Tibial artery (tissue), 4 donors: ENCODE measurements around the gene ANO6.

ENCODE experiments used
- DNase-seq, 2 donors: peaks; one replicate each; pipeline ENCODE4 v3.0.0-alpha.2; 2019
- H3K27ac ChIP-seq, 2 donors: fragments of 200-600 bp; sonication (generic) in 1 of 2; 1 replicate in 1 of 2; 2 replicates in 1 of 2; pipeline ENCODE4 v1.5.1; 2018 to 2019; ENCODE audit warnings: mild to moderate bottlenecking in 1 of 2
- H3K27me3 ChIP-seq, 2 donors: fragments of 200-600 bp; sonication (generic) in 1 of 2; one replicate each; pipeline versions ENCODE4 v1.5.1 to v1.6.0; 2016 to 2019
- H3K36me3 ChIP-seq, 3 donors: fragments of 200-600 bp; sonication (generic) in 2 of 3; one replicate each; pipeline ENCODE4 v1.5.1; 2016 to 2019; ENCODE audit warnings: mild to moderate bottlenecking in 2 of 3
- H3K4me1 ChIP-seq, 4 donors: fragments of 200-600 bp; sonication (generic) in 2 of 4; 1 replicate in 3 of 4; 2 replicates in 1 of 4; pipeline ENCODE4 v1.5.1; 2016 to 2019
- H3K4me3 ChIP-seq, 2 donors: fragments of 200-600 bp; sonication (generic) in 1 of 2; 1 replicate in 1 of 2; 2 replicates in 1 of 2; pipeline ENCODE4 v1.5.1; 2018 to 2019; ENCODE audit warnings: mild to moderate bottlenecking in 2 of 2
- H3K9me3 ChIP-seq, 3 donors: fragments of 200-600 bp; sonication (generic) in 1 of 3; one replicate each; pipeline ENCODE4 v1.5.1; 2016 to 2019
- CTCF ChIP-seq, 2 experiments: fragments of 200-600 bp in 1 of 2; fragments of 450-650 bp in 1 of 2; IDR thresholded peaks; one replicate each; pipeline ENCODE4 v1.5.1; 2017 to 2019; ENCODE audit warnings: antibody characterized with exemption in 2 of 2, mild to moderate bottlenecking in 1 of 2, moderate library complexity in 1 of 2
- intact Hi-C: fragments of 100-400 bp; cut with DNase I; formaldehyde crosslinking; loops from one replicate; pipeline ENCODE4 v1.15.0; 2023; ENCODE audit warnings: low total_unique reads

Gene ANO6

GRCh38 chr12:45263587-45263986 lies 47.7 kb downstream of the ANO6 start:
- peak overlapping the region in 1 of 2 donors; percentile 2 for H3K27ac ChIP-seq

DNA sequence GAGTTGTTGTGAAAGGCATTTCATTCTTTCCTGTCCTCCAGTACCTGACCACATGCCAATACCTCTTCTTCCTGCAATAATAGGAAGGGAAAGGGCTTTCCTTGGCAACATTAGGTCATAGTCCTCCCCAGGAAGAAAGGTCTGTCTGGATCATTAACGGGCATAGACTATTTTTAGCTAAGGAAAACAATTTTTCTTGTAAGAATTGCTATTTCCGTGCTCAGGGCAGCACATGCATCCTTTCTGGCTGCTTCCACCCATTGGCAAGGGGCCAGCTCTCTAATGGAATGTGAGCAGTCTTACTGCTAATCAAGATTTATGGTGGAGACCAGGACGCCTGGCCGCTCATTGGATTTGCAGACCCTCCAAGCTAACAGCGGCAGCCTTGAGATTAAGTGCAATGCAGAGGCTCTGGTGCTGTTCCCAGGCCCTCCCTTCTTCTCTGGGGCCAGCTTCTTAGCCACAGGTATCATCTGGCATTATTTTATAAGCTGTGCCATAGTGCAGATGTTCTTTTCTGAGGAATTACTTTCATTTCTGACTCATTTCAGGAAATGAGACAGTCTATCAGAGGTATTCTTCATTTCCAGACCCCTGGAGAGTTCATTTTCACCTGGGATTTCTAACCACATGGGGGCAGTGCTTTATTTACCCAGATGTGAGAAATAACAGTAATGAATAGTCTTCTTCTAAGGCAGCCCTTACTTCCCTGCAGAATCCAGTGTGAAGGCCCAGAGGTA lies 52.9 kb downstream of the ANO6 start:
- H3K9me3 ChIP-seq = no peaks in the 10 kb centered on the region
- peak overlapping the region; percentile 27 to 35 for H3K4me3 ChIP-seq
- intact Hi-C loops = loop anchor here (10.0 kb wide), 1 partner anchor 116 kb away; no protein-coding TSS in a partner anchor
- H3K27ac ChIP-seq = peak overlapping the region; percentile 63 to 77
- H3K36me3 ChIP-seq = no peaks in the 10 kb centered on the region
- peak; percentile 41 to 49 for TF ChIP-seq CTCF (IDR thresholded peaks at IDR 0.05)
- H3K4me1 ChIP-seq = peaks cover 0 to 97% (median 49%) of the 10 kb centered on the region in 4 donors
- DNase-seq = peak; percentile 87 to 91
- H3K27me3 ChIP-seq = no peaks in the 10 kb centered on the region

More at GRCh38 chr12:45263587-45263986, 47.7 kb downstream of the ANO6 start:
- Histone ChIP-seq H3K4me3 (no peak overlapping the region), H3K4me1 (peaks cover 0 to 81% (median 19%) of the 10 kb centered on the region in 4 donors), H3K36me3 (no peaks in the 10 kb centered on the region), H3K27me3 (no peaks in the 10 kb centered on the region), H3K9me3 (no peaks in the 10 kb centered on the region)
- intact Hi-C loops = loop anchor here (10.0 kb wide), 1 partner anchor 121 kb away; no protein-coding TSS in a partner anchor
- no peak for DNase-seq
- no peak for TF ChIP-seq CTCF (IDR thresholded peaks at IDR 0.05)

DNA sequence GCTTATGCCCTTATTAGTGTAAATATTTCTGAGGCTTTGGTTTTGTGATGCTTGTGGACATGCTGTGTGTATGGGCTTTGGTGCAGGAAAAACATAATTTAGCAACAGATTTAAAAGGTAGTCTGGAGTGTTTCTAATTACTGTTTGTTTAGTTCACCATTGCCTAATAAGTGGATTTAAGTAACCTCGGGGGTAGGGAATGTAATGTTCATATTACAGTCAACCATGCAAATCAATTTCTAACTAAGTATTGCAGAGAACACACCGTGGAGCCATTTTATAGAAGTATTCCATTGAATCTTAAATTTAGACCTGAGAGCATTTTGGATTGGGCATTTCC lies 53.5 kb downstream of the ANO6 start:
- intact Hi-C loops = loop anchor here (10.0 kb wide), 1 partner anchor 115 kb away; no protein-coding TSS in a partner anchor

DNA sequence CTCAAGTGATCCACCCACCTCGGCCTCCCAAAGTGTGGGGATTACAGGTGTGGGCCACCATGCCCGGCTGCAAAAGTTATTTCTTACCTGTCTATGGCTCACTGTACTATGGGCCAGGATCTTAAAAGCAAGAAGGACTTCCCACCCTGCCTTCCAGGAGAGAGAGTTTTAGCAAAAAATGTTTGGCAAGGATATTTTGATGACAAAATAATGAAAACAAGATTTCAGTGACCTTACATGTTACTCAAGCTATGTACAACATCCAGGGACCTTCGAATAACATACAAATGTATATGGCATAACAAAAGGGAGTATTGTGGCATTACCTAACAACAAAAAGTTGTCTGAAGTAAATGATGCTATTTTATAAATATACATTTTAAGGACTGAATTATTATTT lies 55.1 kb downstream of the ANO6 start:
- peak overlapping the region; percentile 63 to 77 for H3K27ac ChIP-seq
- no peaks in the 10 kb centered on the region for H3K36me3 ChIP-seq
- no peaks in the 10 kb centered on the region for H3K27me3 ChIP-seq
- no peaks in the 10 kb centered on the region for H3K9me3 ChIP-seq
- no peak for DNase-seq
- peaks cover 0 to 100% (median 54%) of the 10 kb centered on the region in 4 donors for H3K4me1 ChIP-seq
- no peak for TF ChIP-seq CTCF (IDR thresholded peaks at IDR 0.05)
- intact Hi-C loops = loop anchor here (10.0 kb wide), 1 partner anchor 46 kb away; no protein-coding TSS in a partner anchor
- H3K4me3 ChIP-seq = no peak overlapping the region

More for the DNA sequence above, 53.5 kb downstream of the ANO6 start:
- no peak for TF ChIP-seq CTCF (IDR thresholded peaks at IDR 0.05)
- peak overlapping the region; percentile 63 to 77 for H3K27ac ChIP-seq
- no peak overlapping the region for H3K4me3 ChIP-seq
- no peaks in the 10 kb centered on the region for H3K9me3 ChIP-seq
- H3K27me3 ChIP-seq = no peaks in the 10 kb centered on the region
- no peaks in the 10 kb centered on the region for H3K36me3 ChIP-seq
- H3K4me1 ChIP-seq = peaks cover 0 to 98% (median 52%) of the 10 kb centered on the region in 4 donors
- no peak for DNase-seq

DNA sequence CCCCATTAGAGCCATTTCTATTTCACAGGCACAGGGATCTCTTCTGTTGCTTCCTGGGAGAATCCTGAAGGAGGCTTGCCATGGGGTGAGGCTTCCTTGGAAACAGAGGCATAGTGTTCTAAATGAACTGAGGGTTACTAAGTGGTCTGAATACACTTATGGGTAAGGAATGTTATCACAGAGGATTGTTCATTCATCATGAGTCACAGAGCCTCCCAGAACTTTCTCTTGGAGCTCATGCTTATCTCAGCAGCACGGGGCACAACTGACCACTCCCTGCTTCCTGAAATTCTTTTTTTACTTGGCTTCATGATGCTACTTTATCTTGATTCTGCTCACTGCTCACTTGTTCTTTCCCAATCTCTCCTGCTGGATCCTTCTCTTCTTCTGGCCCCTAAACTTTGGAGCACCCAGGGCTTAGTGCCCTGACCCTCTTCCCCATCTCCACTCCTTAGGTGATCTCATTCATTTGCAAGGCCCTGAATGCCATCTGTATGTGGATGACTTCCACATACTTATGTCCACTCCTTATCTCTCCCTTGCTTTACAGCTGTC lies 57.9 kb downstream of the ANO6 start:
- no peaks in the 10 kb centered on the region for H3K27me3 ChIP-seq
- H3K4me3 ChIP-seq = no peak overlapping the region
- TF ChIP-seq CTCF (IDR thresholded peaks at IDR 0.05) = no peak
- peaks cover 0 to 99% (median 51%) of the 10 kb centered on the region in 4 donors for H3K4me1 ChIP-seq
- H3K27ac ChIP-seq = peak overlapping the region; percentile 70 to 77
- no peaks in the 10 kb centered on the region for H3K9me3 ChIP-seq
- peak; percentile 71 to 74 for DNase-seq
- no peaks in the 10 kb centered on the region for H3K36me3 ChIP-seq
- intact Hi-C loops = loop anchor here (10.0 kb wide), 1 partner anchor 49 kb away; no protein-coding TSS in a partner anchor
